HepG2 (cell line): Measurements from ENCODE around the gene RANBP3L. TPM values are rescaled to one million over a fixed set of nuclear protein-coding genes. Genes with fewer than 3 reads are reported as not detected.

Experiments
- BORCS8-MEF2B ChIP-seq: sonication (generic); formaldehyde crosslinking; IDR thresholded peaks from 2 replicates; pipeline ENCODE4 v1.8.0; 2022; ENCODE audit warnings: mild to moderate bottlenecking, missing genetic modification reagents
- FOXC1 ChIP-seq: sonication (generic); formaldehyde crosslinking; IDR thresholded peaks from 2 replicates; pipeline ENCODE4 v1.8.0; 2022; ENCODE audit warnings: mild to moderate bottlenecking, missing genetic modification reagents, borderline replicate concordance
- HNF4A ChIP-seq: sonication (generic); formaldehyde crosslinking; IDR thresholded peaks from 2 replicates; pipeline ENCODE4 v1.4.0; 2020; ENCODE audit warnings: missing genetic modification reagents
- KLF13 ChIP-seq: sonication (generic); formaldehyde crosslinking; IDR thresholded peaks from 2 replicates; pipeline ENCODE4 v1.4.0; 2020; ENCODE audit warnings: mild to moderate bottlenecking, missing genetic modification reagents
- NCOA1 ChIP-seq: sonication (generic); formaldehyde crosslinking; IDR thresholded peaks from 2 replicates; pipeline ENCODE4 v1.9.0; 2021; ENCODE audit warnings: missing genetic modification reagents
- NFE2L2 ChIP-seq: fragments of 150-350 bp; IDR thresholded peaks from 2 replicates; pipeline ENCODE4 v1.6.1; 2014; ENCODE audit warnings: low read length
- POLR2AphosphoS5 ChIP-seq: IDR thresholded peaks from 2 replicates; pipeline ENCODE4 v1.6.1; 2012; ENCODE audit warnings: low read depth, low read length
- RARA ChIP-seq: IDR thresholded peaks from 2 replicates; pipeline ENCODE4 v1.6.1; 2016; ENCODE audit warnings: missing genetic modification reagents, missing compliant biosample characterization
- REST ChIP-seq, 2 experiments: IDR thresholded peaks; 2 replicates each; pipeline ENCODE4 v1.6.1; 2011 to 2012; ENCODE audit warnings: low read length in 2 of 2, borderline replicate concordance in 1 of 2, low read depth in 1 of 2, mild to moderate bottlenecking in 1 of 2, moderate library complexity in 1 of 2
- SCMH1 ChIP-seq: sonication (generic); formaldehyde crosslinking; IDR thresholded peaks from 2 replicates; pipeline ENCODE4 v1.9.0; 2021; ENCODE audit warnings: missing genetic modification reagents, mild to moderate bottlenecking, borderline replicate concordance
- SNAPC2 ChIP-seq: sonication (generic); formaldehyde crosslinking; IDR thresholded peaks from 2 replicates; pipeline ENCODE4 v1.8.1; 2022; ENCODE audit warnings: mild to moderate bottlenecking, missing genetic modification reagents
- ZMAT3 ChIP-seq: sonication (generic); formaldehyde crosslinking; conservative IDR thresholded peaks from 2 replicates; pipeline ENCODE4 v1.7.0; 2021; ENCODE audit warnings: missing genetic modification reagents
- ZNF121 ChIP-seq: sonication (generic); formaldehyde crosslinking; IDR thresholded peaks from 2 replicates; pipeline ENCODE4 v1.5.0; 2020; ENCODE audit warnings: mild to moderate bottlenecking, missing genetic modification reagents
- ZNF274 ChIP-seq: sonication (generic); formaldehyde crosslinking; IDR thresholded peaks from 2 replicates; pipeline ENCODE4 v1.5.1; 2020; ENCODE audit warnings: mild to moderate bottlenecking, missing genetic modification reagents
- ZNF614 ChIP-seq: IDR thresholded peaks from 2 replicates; pipeline ENCODE4 v1.6.1; 2018; ENCODE audit warnings: missing biosample characterization, missing genetic modification reagents, inconsistent platforms, borderline replicate concordance
- ZSCAN21 ChIP-seq: sonication (generic); formaldehyde crosslinking; IDR thresholded peaks from 2 replicates; pipeline ENCODE4 v1.8.0; 2022; ENCODE audit warnings: mild to moderate bottlenecking, missing genetic modification reagents, moderate library complexity, borderline replicate concordance
- polyA plus RNA-seq, 8 experiments: library from polyadenylated mRNA; depleted of rRNA in 3 of 8; stranded (reverse) in 7 of 8; unstranded in 1 of 8; fragments of >200 nt; fragmentation: Illumina TruSeq in 4 of 8; extraction: Trizol in 4 of 8; gene quantifications; 2 replicates each; pipeline versions ENCODE4 v1.2.1 to v1.2.3, GENCODE V29; 2011 to 2016; ENCODE audit warnings: low read depth in 4 of 8, missing spikeins in 1 of 8, mixed read lengths in 1 of 8; ENCODE audit not compliant: insufficient read depth in 1 of 8
- total RNA-seq, 5 experiments: library from RNA; depleted of rRNA; stranded (reverse); fragments of >200 nt; fragmentation: Illumina TruSeq; extraction: Trizol; gene quantifications; 2 replicates each; pipeline ENCODE4 v1.2.3, GENCODE V29; 2016; ENCODE audit warnings: low read depth in 1 of 5
- TF ChIP-seq, protein P1 (sequence below): sonication (generic); formaldehyde crosslinking; conservative IDR thresholded peaks from 2 replicates; pipeline ENCODE4 v1.4.0; 2020; ENCODE audit warnings: missing genetic modification reagents
- TF ChIP-seq, protein P2 (sequence below): sonication (generic); IDR thresholded peaks from 2 replicates; pipeline ENCODE4 v1.6.1; 2016; ENCODE audit warnings: low read depth, borderline replicate concordance
- TF ChIP-seq, protein P3 (sequence below): sonication (generic); formaldehyde crosslinking; IDR thresholded peaks from 2 replicates; pipeline ENCODE4 v1.9.0; 2021; ENCODE audit warnings: missing genetic modification reagents, mild to moderate bottlenecking, borderline replicate concordance

The RANBP3L gene
- total and polyA plus RNA-seq, 2 of the 13 experiments (the other 11 are each of a cell fraction or from before 2014, with no cell fraction given) = 0.09 TPM; not detected in 1

DNA sequence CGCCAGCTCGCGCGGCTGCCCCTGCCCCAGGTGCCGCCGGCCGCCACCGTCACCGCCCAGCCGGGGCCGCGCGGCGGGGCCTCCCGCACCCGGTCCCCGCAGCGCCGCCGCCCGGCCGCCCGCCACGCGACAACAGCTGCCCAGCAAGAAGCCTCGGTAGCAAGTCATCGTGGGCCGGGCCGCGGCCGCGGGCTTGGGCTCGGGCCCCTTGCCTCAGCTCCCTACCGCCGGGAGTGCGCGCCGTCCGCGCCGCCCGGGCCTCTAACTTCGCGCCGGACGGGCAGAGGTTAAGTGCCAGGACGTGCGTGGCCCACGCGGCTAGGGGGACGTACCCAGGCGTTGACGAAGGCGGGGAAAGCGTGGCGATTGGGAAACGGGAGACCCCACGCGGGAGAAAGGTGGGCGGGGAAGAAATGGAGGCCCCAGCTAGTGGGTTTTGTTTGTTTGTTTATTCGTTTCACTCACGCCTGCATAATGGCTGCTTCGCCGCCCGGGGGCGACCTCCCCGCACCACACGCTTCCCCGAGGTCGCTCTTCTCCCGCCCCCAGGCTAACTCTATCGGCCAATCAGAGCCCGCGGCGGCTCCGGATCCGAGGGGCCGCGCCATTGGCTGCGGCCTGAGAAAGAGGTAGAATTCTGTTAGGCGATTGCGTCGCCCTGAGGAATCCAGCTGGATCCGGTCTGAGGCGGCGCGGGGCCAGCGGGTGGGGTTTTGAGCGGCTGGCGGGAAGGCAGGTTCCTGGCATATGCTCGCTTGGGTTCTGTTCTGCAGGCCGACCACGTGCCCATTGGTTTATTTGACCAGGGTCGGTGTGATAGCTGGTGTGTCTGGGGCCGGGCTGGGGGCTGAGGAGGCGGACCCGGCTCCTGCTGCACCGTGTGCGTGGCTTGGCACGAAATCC, 59.8 kb downstream of the RANBP3L start, which contains the start of gene NADK2 (continued):
- TF ChIP-seq, protein P1, sequence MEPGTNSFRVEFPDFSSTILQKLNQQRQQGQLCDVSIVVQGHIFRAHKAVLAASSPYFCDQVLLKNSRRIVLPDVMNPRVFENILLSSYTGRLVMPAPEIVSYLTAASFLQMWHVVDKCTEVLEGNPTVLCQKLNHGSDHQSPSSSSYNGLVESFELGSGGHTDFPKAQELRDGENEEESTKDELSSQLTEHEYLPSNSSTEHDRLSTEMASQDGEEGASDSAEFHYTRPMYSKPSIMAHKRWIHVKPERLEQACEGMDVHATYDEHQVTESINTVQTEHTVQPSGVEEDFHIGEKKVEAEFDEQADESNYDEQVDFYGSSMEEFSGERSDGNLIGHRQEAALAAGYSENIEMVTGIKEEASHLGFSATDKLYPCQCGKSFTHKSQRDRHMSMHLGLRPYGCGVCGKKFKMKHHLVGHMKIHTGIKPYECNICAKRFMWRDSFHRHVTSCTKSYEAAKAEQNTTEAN (CRISPR knock-in tag) = peak; percentile 66; the same call in 1 of the 2 replicates
- TF ChIP-seq BORCS8-MEF2B (peak; percentile 71; the same call in 1 of the 2 replicates), SCMH1 (CRISPR knock-in tag) (no peak), KLF13 (no peak), ZSCAN21 (peak; percentile 71; the same call in 1 of the 2 replicates), RARA (CRISPR knock-in tag) (0 out of 2 replicates have a peak, but pooled peaks have one; percentile 12), REST (IDR thresholded peaks at IDR 0.05; ENCODE audit: borderline replicate concordance in 1 of 2, low read depth in 1 of 2, low read length in 2 of 2) (no peak; a peak in 1 of 4 replicates), SNAPC2 (CRISPR knock-in tag) (0 out of 2 replicates have a peak, but pooled peaks have one; percentile 60), NFE2L2 (no peak), ZNF274 (CRISPR knock-in tag) (peak; percentile 24; the same call in 1 of the 2 replicates), ZNF614 (CRISPR knock-in tag) (0 out of 2 replicates have a peak, but pooled peaks have one; percentile 71), HNF4A (CRISPR knock-in tag) (peak; percentile 12; the same call in 1 of the 2 replicates), FOXC1 (CRISPR knock-in tag) (peak; percentile 87; the same call in 1 of the 2 replicates), ZNF121 (CRISPR knock-in tag) (no peak), POLR2AphosphoS5 (peak; percentile 52), NCOA1 (peak; percentile 78; the same call in 1 of the 2 replicates), ZMAT3 (CRISPR knock-in tag) (peak; percentile 88; the same call in 1 of the 2 replicates)
- TF ChIP-seq, protein P2, sequence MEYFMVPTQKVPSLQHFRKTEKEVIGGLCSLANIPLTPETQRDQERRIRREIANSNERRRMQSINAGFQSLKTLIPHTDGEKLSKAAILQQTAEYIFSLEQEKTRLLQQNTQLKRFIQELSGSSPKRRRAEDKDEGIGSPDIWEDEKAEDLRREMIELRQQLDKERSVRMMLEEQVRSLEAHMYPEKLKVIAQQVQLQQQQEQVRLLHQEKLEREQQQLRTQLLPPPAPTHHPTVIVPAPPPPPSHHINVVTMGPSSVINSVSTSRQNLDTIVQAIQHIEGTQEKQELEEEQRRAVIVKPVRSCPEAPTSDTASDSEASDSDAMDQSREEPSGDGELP = peak; percentile 92
- TF ChIP-seq, protein P3, sequence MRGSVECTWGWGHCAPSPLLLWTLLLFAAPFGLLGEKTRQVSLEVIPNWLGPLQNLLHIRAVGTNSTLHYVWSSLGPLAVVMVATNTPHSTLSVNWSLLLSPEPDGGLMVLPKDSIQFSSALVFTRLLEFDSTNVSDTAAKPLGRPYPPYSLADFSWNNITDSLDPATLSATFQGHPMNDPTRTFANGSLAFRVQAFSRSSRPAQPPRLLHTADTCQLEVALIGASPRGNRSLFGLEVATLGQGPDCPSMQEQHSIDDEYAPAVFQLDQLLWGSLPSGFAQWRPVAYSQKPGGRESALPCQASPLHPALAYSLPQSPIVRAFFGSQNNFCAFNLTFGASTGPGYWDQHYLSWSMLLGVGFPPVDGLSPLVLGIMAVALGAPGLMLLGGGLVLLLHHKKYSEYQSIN (CRISPR knock-in tag) = no peak
